Measurements from ENCODE around the gene MRPS2.
"Not testable (repeated sequence)": the region's sequence is repeated elsewhere in the genome, so short reads cannot be mapped to it uniquely, and the experiment has no call there.

Gene MRPS2

DNA sequence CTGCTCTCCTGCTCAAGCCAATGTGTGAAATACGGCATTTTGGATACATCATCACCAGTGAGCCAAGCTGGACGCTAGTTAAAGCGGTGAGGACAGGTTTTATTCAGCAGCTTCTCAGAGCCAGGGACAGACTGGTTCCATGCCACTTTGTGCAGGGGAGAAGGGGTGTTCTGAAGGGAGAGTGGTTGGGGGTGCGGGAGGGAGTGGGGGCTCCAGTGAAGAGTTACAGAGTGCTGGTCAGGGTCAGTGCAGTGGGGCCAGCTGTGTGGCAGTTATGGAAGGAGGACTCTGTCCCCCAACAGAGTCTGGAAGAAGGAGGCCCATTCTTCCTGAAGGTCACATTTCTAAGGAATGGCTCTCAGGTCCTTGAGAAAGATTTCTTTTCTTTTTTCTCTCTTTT is 34.3 kb downstream of the MRPS2 start:
- DNase-seq = not testable (repeated sequence)

DNA sequence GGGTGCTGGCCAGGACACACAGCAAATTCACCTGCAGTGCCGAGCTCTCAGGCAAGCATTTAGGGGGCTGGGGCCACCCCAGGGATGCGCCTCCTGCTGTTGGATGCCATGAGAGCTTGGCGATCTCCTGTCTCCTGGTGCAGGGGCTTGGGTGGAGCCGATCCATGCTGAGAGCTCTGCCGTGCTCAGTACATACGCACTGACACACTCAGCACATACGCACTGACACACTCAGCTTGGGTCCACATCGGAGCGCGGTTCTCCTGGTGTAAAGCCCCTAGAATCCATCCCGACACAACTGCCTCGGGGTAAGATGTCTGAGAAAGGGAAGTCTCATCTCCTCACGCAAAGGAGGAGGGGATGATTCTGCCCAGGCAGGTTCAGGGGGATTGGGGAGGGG is 35.1 kb downstream of the MRPS2 start:
- not testable (repeated sequence) for DNase-seq

DNA sequence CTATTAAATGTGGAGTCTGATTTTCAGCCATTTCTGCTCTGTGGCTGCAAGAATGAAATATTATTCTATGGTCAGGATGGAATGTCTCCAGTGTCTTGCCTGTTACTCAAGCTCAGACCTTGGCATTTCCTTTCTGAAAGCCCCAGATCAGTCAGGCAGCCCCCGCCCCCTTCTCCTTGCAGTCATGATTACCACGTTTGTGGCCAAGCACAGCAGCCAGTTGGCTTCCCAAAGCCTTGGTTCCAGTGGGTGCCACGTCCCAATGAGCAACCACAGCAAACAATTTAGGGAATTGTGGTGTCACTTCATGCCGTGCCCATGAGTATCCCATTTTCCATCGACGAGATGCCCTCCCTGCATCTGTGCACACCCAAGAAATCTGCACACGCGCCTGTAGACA is 35.7 kb downstream of the MRPS2 start:
- no peak for DNase-seq

DNA sequence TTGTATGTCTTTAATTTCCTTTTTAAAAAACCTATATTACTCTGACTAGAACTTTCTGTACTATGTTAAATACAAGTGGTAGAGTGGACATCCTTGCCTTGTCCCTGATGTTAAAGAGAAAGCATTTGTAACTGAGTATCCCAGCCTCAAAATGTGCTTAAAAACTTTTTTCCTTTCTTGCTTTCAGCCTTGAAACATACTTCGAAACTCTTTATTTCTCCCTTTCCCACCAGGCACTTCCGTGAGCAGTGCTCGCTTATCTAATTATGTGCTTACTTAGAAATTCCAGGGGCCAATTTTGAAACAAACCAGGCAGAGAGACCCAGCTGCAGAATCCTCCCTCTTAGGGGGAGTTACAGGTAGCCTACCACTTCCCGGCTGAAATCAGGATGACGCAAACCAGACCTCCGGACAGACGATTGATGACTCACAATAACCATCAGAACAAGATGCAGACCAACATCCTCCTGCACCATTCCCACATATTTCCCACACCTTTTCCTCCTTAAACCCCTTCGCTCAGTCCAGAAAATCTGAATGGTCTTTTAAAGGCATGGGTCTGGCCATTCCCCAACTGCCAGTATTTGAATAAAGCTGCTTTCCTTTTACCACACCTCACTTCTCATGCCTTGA is 42.9 kb downstream of the MRPS2 start:
- DNase-seq = not testable (repeated sequence)

DNA sequence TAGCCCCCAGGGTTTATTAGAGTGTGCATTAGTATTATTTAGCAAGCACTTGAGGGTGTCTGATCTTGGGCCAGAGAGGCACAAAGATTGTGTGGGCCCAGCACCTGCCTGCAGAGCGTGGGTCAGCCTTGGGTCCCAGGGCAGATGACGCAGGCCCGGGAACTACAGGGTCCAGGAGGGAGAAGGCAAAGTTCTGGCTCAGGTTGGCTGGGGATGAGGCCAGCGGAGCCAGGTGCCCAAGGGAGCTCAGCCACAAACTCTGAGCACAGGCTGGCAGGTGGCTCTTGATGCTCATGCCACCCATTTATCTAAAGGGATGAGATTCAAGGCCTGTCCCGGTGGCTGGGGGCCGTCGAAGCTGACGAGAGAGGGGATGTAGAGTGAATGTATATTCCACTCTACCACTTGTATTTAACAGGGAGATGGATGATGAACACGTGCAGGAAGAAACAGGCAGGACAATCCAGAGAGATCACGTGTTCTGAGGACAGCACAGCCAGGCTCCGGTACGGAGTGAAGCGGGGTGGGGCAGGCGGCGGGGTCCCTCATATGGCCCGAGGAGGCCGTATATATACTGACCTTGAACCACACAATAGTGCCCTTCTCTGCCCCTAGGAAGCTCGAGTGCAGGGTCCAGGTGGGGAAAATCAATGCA is 44.6 kb downstream of the MRPS2 start:
- DNase-seq = no peak

DNA sequence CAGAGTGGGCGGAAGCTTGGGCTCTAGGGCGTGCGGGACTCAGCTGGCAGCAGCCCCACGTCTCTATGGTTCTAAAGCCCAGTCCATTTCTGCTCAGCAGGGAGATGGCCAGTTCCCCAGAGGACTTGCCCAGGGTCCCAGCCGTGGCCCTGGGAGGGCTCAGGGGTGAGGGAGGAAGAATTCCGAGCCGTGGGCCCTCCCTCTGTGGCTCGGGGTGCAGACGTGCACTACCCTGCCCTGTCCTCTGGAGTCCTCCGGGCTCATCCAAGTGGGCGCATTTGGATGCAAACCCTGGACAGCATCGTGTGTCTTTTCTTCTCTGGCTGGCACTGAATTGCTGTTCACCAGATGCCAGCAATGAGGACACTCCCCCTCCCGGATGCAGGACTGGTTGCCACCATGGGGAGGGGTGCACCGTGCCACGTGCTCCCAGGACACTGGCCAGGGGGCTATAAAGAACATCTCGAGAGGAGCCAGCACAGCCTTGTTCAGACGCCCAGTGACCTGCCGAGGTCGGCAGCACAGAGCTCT is 45.2 kb downstream of the MRPS2 start, which contains the start of gene OBP2A:
TSS of gene OBP2A (plus strand) at position 481 of the 531 bp plus-strand sequence. CDS start 55 bp downstream, outside the sequence.
- DNase-seq = not testable (repeated sequence)

DNA sequence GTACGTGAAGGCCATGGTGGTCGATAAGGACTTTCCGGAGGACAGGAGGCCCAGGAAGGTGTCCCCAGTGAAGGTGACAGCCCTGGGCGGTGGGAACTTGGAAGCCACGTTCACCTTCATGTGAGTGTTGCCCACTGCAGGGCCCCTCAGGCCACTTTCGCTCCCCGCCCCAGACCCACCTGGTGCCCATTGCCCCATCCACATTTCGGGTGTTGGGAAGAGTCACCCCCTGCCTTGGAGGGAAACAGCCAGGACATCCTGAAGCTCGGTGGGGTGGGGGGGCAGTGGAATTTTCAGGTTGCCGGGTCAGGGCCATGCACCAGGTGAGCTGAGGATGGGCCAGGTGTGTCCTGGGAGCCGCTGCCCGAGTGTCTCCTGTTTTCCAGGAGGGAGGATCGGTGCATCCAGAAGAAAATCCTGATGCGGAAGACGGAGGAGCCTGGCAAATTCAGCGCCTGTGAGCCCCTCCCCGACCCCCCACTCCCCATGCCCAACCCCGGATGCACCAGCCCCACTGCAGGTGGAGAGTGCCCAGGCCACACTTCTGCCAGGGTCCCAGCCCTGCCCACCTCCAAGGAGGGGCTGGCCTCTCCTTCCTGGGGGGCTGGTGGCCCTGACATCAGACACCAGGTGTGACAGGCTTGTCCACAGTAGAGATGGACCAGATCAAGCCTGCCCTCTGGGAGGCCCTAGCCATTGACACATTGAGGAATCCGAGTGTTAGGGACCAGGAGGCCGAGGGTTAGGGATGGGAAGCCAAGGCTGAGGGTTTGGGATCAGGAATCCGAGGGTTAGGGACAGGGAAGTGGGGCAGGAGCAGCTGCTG is 46.5 kb downstream of the MRPS2 start:
- not testable (repeated sequence) for DNase-seq

DNA sequence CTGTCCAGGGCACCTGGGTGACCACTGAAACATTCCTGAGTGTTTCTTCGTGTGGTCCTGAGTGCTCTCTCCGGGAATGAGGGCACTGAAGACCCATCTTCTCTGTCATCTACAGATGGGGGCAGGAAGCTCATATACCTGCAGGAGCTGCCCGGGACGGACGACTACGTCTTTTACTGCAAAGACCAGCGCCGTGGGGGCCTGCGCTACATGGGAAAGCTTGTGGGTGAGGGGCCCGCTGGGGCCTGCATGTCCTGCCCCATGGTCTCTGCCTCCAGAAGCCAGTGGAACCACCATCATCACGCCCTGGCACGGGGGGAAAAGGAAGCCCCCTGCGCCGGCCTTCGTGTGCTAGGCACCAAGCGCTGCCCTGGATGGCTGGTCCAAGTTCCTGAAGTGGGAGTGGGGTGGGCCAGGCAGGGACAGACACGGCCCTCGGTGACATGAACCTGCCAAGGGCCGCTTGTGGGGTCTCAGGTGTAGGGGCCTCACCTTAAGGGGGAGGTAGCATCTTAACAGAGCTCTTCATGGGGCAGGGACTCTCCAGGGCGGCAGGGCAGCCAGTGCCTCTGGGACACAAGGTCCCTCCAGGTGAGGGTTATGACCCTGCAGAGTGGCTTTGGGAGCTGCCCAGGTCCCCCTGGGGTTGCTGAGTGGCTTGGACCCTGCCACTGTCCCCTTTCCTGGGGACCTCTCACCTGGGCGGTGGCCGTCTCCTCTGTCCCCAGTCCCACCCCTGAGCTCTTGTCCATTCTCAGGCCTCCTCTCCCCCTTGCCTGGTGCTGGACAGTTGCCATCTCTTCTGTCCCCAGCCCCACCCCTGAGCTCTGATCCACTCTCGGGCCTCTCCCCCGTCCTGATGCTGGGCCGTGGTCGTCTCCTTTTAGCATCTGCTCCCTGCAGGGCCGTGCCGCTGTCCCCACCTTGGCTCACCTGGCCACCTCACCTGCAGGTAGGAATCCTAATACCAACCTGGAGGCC is 47.6 kb downstream of the MRPS2 start:
- no peak for DNase-seq

DNA sequence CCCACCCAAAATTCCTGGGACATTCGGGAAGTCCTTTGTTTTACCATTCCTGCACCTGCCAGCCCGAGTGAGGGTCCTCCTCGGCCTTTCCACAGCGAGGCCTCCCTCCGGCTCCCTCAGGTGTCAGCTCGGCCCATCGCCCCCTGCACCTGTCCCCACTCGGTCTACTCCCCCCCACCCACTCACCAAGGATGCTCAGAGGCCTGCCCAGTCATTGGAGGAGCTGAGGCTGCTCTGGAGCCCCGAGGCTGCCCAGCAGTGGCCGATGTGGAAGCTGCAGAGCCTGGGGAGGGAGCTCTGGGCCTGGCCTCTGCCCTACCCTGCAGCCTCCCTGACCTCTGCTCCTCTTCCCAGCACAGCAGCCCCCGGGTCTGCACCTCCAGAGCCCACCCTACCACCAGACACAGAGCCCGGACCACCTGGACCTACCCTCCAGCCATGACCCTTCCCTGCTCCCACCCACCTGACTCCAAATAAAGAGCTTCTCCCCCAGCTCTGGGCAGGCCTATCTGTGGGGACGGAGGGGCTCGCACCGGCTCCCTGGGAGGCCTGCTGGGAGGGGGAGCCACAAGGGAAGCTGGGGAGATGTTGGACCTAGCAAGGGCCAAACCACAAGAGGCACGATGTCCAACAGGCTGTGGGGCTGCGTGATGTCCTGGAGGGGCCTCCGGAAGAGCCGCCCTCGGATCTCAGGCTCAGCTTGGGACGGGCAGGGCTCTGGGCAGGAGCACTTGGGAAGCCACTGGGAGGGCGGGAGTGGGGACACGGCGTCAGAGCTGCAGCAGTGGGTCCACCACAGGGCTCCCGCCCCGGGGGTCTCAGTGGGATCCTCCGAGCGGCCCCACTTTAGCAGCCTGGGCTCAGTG is 49.2 kb downstream of the MRPS2 start:
- not testable (repeated sequence) for DNase-seq

DNA sequence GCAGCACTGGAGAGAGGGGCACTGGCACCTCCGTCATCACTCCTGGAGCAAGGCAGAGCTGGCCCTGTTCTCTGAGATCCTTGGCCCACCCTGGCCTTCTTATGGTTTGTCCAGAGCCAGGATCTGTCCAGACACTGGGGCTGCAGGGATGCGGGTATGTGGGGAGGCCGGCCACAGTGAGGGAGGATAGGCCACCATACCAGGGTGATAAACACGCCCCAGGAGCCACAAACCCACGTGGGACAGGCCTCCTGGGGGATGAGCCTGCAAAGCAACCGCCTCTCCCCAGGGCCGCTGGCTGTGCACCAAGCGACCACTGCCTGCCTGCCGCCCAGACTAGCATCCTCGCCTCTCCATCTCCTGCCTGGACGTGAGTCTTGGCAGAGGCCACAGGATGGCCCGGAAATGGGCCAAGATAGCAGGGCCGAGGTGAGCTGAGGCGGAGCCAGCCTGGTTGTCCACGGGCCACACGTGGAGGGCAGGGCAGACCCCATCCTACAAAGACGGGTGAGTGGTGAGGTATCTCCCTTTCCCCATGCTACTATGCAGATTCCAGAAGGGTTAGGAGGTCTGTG is 49.9 kb downstream of the MRPS2 start:
- DNase-seq = no peak

DNA sequence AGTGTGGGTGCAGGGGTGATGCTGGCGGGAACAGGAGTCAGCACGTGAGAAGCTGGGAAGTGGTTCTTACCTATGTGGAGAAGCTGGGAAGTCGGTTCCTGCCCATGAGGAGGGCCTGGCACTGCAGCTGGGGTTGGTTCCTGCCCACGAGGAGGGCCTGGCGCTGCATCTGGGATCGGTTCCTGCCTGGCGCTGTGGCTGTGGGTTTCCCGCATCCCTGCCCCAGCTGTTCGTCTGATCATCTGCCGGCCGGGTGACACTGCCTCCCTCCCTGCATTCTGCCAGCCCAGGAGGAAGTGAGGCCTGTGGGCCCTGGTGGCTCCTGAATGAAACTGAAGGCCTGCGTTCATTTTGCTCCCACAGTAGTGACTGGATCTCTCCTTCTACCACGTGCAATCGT is 50.5 kb downstream of the MRPS2 start:
- no peak for DNase-seq

DNA sequence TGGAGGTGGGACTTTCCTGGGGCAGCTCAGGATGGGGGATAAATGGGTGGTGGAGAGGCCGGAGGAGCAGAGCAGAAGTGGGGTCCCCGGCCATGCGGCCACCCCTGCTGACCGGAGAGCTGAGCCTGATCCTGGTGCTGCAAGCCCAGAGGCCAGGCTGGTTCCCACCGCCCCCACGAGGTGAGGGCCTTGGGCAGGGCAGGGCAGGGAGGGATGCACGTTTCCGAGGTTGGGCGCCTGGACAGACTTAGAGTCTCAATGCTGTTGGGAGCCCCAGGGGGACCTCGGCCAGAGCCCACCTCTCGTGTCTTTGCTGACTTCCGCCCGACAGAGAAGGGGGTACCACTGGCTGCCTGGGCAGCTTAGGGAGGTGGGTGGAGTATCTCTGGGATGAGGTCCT is 51.0 kb downstream of the MRPS2 start:
- DNase-seq = no peak

DNA sequence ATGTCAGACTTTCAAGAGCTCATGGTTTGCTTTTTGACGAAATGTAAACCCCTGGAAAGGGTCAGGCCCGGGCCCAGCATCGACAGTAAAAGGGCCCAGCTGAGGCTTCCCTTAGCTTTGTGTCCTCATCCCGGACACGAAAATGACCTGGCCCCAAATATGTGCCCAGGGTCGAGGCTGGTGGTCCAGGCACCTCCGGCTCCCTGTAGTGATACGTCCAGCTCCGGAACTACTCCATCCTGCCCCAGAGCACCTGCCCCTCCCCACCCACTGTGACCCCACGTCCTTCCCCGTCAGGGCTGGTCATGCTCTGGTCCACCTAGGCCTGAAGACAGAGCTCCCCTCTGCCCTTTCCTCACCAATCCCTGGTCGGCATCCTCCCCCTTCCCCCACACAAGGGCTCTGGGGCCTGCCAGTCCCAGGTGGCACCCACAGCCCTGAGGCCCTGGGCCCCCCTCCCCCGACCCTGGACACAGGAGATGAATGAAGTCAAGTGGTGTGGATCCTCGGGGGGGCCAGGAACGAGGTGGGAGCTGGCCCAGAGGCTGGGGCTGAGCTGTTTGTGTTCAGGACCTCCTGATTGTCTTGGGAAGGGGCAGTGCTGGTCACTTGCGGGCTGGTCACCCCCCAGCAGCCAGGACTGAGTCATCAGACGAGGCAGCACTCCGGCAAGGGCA is 51.7 kb downstream of the MRPS2 start:
- DNase-seq = no peak

DNA sequence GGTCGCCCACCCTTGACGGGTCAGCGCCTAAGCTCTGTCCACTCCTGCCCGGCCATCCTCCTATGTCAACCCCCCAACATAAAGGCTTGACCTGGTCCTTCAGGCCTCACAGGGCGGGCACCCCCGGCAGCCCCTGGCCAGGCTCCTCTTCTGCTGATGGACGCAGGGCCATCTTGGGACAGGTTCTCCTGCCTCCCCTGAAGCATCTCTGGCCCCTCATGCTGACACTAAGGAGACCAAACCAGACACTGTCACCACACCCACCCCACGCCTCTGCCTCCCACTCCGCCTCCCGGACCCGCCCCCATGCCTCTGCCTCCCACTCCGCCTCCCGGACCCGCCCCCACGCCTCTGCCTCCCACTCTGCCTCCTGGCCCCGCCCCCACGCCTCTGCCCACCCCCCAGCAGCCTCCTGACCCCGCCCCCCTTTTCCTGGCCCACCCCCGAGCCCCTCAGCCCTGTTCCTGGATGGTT is 52.3 kb downstream of the MRPS2 start:
- no peak for DNase-seq

All from stimulated activated CD4-positive, alpha-beta T cell treated with anti-CD3 and anti-CD28 coated beads, Interleukin-2, amount 100 ng/mL, for 48 hours (primary cell).